ENCODE measurements around the gene ZNF213.

Gene ZNF213

GRCh38 chr16:3147757-3148104, 12.9 kb downstream of the ZNF213 start:
- H3K4me1 ChIP-seq (ENCODE audit: insufficient read depth, low read length, severe bottlenecking): peaks cover 21% of the 10 kb centered on the region
- no peaks in the 10 kb centered on the region for H3K9me2 ChIP-seq (ENCODE audit: low read depth, low read length)
- H3K27ac ChIP-seq (ENCODE audit: low read depth, low read length, poor library complexity, severe bottlenecking): no peak overlapping the region
- H3K9me3 ChIP-seq (ENCODE audit: low read length): no peaks in the 10 kb centered on the region
- H3K79me2 ChIP-seq (ENCODE audit: insufficient read depth, low read length): no peaks in the 10 kb centered on the region
- no peaks in the 10 kb centered on the region for H3K36me3 ChIP-seq (ENCODE audit: insufficient read depth, low read length)
- no peaks in the 10 kb centered on the region for H4K20me1 ChIP-seq (ENCODE audit: insufficient read depth, low read length)
- peaks cover 16% of the 10 kb centered on the region; the same call in 1 of the 2 replicates for H3K27me3 ChIP-seq (ENCODE audit: insufficient read depth, low read length)
- H2AFZ ChIP-seq (ENCODE audit: low read length): no peak overlapping the region
- H3K4me3 ChIP-seq (ENCODE audit: low read depth, low read length, poor library complexity, severe bottlenecking): no peak overlapping the region
- H3K9ac ChIP-seq (ENCODE audit: low read length): no peak overlapping the region
- TF ChIP-seq EZH2 (IDR thresholded peaks at IDR 0.05; ENCODE audit: borderline replicate concordance, low read length): no peak
- TF ChIP-seq, protein P1, sequence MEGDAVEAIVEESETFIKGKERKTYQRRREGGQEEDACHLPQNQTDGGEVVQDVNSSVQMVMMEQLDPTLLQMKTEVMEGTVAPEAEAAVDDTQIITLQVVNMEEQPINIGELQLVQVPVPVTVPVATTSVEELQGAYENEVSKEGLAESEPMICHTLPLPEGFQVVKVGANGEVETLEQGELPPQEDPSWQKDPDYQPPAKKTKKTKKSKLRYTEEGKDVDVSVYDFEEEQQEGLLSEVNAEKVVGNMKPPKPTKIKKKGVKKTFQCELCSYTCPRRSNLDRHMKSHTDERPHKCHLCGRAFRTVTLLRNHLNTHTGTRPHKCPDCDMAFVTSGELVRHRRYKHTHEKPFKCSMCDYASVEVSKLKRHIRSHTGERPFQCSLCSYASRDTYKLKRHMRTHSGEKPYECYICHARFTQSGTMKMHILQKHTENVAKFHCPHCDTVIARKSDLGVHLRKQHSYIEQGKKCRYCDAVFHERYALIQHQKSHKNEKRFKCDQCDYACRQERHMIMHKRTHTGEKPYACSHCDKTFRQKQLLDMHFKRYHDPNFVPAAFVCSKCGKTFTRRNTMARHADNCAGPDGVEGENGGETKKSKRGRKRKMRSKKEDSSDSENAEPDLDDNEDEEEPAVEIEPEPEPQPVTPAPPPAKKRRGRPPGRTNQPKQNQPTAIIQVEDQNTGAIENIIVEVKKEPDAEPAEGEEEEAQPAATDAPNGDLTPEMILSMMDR (IDR thresholded peaks at IDR 0.05; ENCODE audit: low read length): no peak
- no peaks in the 10 kb centered on the region for H3F3A ChIP-seq (ENCODE audit: insufficient read depth, low read length)
- H3K4me2 ChIP-seq (ENCODE audit: low read length): no peak overlapping the region

GRCh38 chr16:3148256-3149192, 13.7 kb downstream of the ZNF213 start:
- Histone ChIP-seq H3K27me3 (ENCODE audit: insufficient read depth, low read length) (peaks cover 16% of the 10 kb centered on the region; the same call in 1 of the 2 replicates), H3F3A (ENCODE audit: insufficient read depth, low read length) (no peaks in the 10 kb centered on the region), H3K4me1 (ENCODE audit: insufficient read depth, low read length, severe bottlenecking) (peaks cover 21% of the 10 kb centered on the region), H3K9me2 (ENCODE audit: low read depth, low read length) (no peaks in the 10 kb centered on the region), H3K79me2 (ENCODE audit: insufficient read depth, low read length) (no peaks in the 10 kb centered on the region), H3K27ac (ENCODE audit: low read depth, low read length, poor library complexity, severe bottlenecking) (no peak overlapping the region), H3K36me3 (ENCODE audit: insufficient read depth, low read length) (no peaks in the 10 kb centered on the region), H3K9me3 (ENCODE audit: low read length) (no peaks in the 10 kb centered on the region), H4K20me1 (ENCODE audit: insufficient read depth, low read length) (no peaks in the 10 kb centered on the region), H2AFZ (ENCODE audit: low read length) (no peak overlapping the region), H3K9ac (ENCODE audit: low read length) (no peak overlapping the region), H3K4me2 (ENCODE audit: low read length) (no peak overlapping the region), H3K4me3 (ENCODE audit: low read depth, low read length, poor library complexity, severe bottlenecking) (no peak overlapping the region)
- TF ChIP-seq, protein P1 (IDR thresholded peaks at IDR 0.05; ENCODE audit: low read length): no peak
- no peak for TF ChIP-seq EZH2 (IDR thresholded peaks at IDR 0.05; ENCODE audit: borderline replicate concordance, low read length)

- peak overlapping the region; percentile 78 for H3K4me3 ChIP-seq (ENCODE audit: low read depth, low read length, poor library complexity, severe bottlenecking)
- no peak overlapping the region for H2AFZ ChIP-seq (ENCODE audit: low read length)
Measured at GRCh38 chr16:3149193-3149530, 14.3 kb downstream of the ZNF213 start.

More at GRCh38 chr16:3149193-3149530, 14.3 kb downstream of the ZNF213 start:
- H3K4me1 ChIP-seq (ENCODE audit: insufficient read depth, low read length, severe bottlenecking): peaks cover 21% of the 10 kb centered on the region
- H3K4me2 ChIP-seq (ENCODE audit: low read length): peak overlapping the region; percentile 100; the same call in 1 of the 2 replicates
- H4K20me1 ChIP-seq (ENCODE audit: insufficient read depth, low read length): no peaks in the 10 kb centered on the region
- no peak overlapping the region for H3K27ac ChIP-seq (ENCODE audit: low read depth, low read length, poor library complexity, severe bottlenecking)
- no peaks in the 10 kb centered on the region for H3K79me2 ChIP-seq (ENCODE audit: insufficient read depth, low read length)
- no peaks in the 10 kb centered on the region for H3K36me3 ChIP-seq (ENCODE audit: insufficient read depth, low read length)
- H3F3A ChIP-seq (ENCODE audit: insufficient read depth, low read length): no peaks in the 10 kb centered on the region
- TF ChIP-seq, protein P1 (IDR thresholded peaks at IDR 0.05; ENCODE audit: low read length): no peak
- no peak for TF ChIP-seq EZH2 (IDR thresholded peaks at IDR 0.05; ENCODE audit: borderline replicate concordance, low read length)
- no peaks in the 10 kb centered on the region for H3K9me3 ChIP-seq (ENCODE audit: low read length)
- peaks cover 13% of the 10 kb centered on the region; the same call in 1 of the 2 replicates for H3K27me3 ChIP-seq (ENCODE audit: insufficient read depth, low read length)
- H3K9ac ChIP-seq (ENCODE audit: low read length): no peak overlapping the region
- H3K9me2 ChIP-seq (ENCODE audit: low read depth, low read length): no peaks in the 10 kb centered on the region

Measured in OCI-LY1 (cell line).